ENCODE measurements around the gene RASSF4. TPM values are rescaled to one million over a fixed set of nuclear protein-coding genes. Genes with fewer than 3 reads are reported as not detected.

The RASSF4 gene
- total RNA-seq, 1 experiment from 2014 or later, result 11.5 TPM

GRCh38 chr10:44974628-44975430 is 15.2 kb downstream of the RASSF4 start:
- Histone ChIP-seq H4K91ac (ENCODE audit: insufficient read length, low read depth, low read length) (peak overlapping the region; percentile 39), H2AFZ (ENCODE audit: low read length) (no peak overlapping the region), H3K56ac (ENCODE audit: insufficient read length, low read depth, low read length) (no peak overlapping the region), H2BK120ac (ENCODE audit: low read depth, low read length, poor library complexity, severe bottlenecking) (no peak overlapping the region), H3K9ac (ENCODE audit: extremely low read depth, insufficient read length, low read length) (peak overlapping the region; percentile 41), H3K18ac (ENCODE audit: insufficient read length, low read depth, low read length) (peak overlapping the region; percentile 78), H2BK5ac (ENCODE audit: insufficient read length, low read length) (no peak overlapping the region), H3K23me2 (ENCODE audit: insufficient read length, low read depth, low read length, poor library complexity, severe bottlenecking) (peaks cover 4% of the 10 kb centered on the region), H4K20me1 (ENCODE audit: control insufficient read depth, insufficient read depth, insufficient read length) (no peaks in the 10 kb centered on the region), H3K14ac (ENCODE audit: insufficient read depth, low read length) (peak overlapping the region; percentile 75), H4K5ac (ENCODE audit: insufficient read length, low read depth, low read length) (peak overlapping the region; percentile 31), H3K4ac (ENCODE audit: low read depth, low read length) (no peak overlapping the region), H3T11ph (ENCODE audit: low read length) (no peak overlapping the region), H3K23ac (ENCODE audit: insufficient read length, low read depth, low read length) (no peak overlapping the region), H3K27me3 (ENCODE audit: insufficient read depth, low read length) (no peaks in the 10 kb centered on the region), H3K79me1 (ENCODE audit: insufficient read depth, low read depth, low read length, poor library complexity, severe bottlenecking) (no peaks in the 10 kb centered on the region), H3K4me1 (ENCODE audit: insufficient read depth, low read length) (peaks cover 16% of the 10 kb centered on the region), H3K27ac (ENCODE audit: insufficient read length, low read depth, low read length) (no peak overlapping the region), H3K9me3 (ENCODE audit: control insufficient read depth, low read depth, low read length) (no peaks in the 10 kb centered on the region), H3K4me2 (ENCODE audit: insufficient read depth, insufficient read length, low read length) (peak overlapping the region; percentile 80), H2BK12ac (ENCODE audit: insufficient read length, low read depth, low read length) (no peak overlapping the region), H4K8ac (replicated peaks; ENCODE audit: insufficient read length, low read depth, low read length) (no peak overlapping the region), H3K79me2 (ENCODE audit: insufficient read depth, low read length) (no peaks in the 10 kb centered on the region), H2BK15ac (ENCODE audit: low read depth, low read length) (no peak overlapping the region), H2AK5ac (ENCODE audit: insufficient read length, low read length) (no peak overlapping the region), H2BK20ac (ENCODE audit: low read depth, low read length, poor library complexity, severe bottlenecking) (no peak overlapping the region)
- Mint-ChIP-seq H3K9me3 (no peaks in the 10 kb centered on the region; a peak in 1 of 5 replicates), H3K27me3 (ENCODE audit: low read depth) (peaks cover 7% of the 10 kb centered on the region; the same call in 1 of the 2 replicates), H3K36me3 (ENCODE audit: insufficient read depth in 1 of 3, low read depth in 3 of 3) (peaks cover 5 to 20% (median 16%) of the 10 kb centered on the region in 3 experiments; a peak in 5 of 7 replicates), H3K27ac (peak overlapping the region in 1 of 3 experiments; percentile 22; a peak in 1 of 7 replicates), H3K4me1 (peaks cover 59% of the 10 kb centered on the region in 2 experiments), H3K4me3 (peak overlapping the region; percentile 57 to 60)
- peak; percentile 76 for DNase-seq
- no CpG with 5 or more reads among the region's 46 CpGs for WGBS (ENCODE audit: extremely low coverage, insufficient read length, low lambda C conversion rate)
- TF ChIP-seq, protein P1, sequence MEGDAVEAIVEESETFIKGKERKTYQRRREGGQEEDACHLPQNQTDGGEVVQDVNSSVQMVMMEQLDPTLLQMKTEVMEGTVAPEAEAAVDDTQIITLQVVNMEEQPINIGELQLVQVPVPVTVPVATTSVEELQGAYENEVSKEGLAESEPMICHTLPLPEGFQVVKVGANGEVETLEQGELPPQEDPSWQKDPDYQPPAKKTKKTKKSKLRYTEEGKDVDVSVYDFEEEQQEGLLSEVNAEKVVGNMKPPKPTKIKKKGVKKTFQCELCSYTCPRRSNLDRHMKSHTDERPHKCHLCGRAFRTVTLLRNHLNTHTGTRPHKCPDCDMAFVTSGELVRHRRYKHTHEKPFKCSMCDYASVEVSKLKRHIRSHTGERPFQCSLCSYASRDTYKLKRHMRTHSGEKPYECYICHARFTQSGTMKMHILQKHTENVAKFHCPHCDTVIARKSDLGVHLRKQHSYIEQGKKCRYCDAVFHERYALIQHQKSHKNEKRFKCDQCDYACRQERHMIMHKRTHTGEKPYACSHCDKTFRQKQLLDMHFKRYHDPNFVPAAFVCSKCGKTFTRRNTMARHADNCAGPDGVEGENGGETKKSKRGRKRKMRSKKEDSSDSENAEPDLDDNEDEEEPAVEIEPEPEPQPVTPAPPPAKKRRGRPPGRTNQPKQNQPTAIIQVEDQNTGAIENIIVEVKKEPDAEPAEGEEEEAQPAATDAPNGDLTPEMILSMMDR (conservative IDR thresholded peaks at IDR 0.05), result peak; percentile 98
